ENCODE measurements around the gene AKAP6.

The AKAP6 gene, protein sequence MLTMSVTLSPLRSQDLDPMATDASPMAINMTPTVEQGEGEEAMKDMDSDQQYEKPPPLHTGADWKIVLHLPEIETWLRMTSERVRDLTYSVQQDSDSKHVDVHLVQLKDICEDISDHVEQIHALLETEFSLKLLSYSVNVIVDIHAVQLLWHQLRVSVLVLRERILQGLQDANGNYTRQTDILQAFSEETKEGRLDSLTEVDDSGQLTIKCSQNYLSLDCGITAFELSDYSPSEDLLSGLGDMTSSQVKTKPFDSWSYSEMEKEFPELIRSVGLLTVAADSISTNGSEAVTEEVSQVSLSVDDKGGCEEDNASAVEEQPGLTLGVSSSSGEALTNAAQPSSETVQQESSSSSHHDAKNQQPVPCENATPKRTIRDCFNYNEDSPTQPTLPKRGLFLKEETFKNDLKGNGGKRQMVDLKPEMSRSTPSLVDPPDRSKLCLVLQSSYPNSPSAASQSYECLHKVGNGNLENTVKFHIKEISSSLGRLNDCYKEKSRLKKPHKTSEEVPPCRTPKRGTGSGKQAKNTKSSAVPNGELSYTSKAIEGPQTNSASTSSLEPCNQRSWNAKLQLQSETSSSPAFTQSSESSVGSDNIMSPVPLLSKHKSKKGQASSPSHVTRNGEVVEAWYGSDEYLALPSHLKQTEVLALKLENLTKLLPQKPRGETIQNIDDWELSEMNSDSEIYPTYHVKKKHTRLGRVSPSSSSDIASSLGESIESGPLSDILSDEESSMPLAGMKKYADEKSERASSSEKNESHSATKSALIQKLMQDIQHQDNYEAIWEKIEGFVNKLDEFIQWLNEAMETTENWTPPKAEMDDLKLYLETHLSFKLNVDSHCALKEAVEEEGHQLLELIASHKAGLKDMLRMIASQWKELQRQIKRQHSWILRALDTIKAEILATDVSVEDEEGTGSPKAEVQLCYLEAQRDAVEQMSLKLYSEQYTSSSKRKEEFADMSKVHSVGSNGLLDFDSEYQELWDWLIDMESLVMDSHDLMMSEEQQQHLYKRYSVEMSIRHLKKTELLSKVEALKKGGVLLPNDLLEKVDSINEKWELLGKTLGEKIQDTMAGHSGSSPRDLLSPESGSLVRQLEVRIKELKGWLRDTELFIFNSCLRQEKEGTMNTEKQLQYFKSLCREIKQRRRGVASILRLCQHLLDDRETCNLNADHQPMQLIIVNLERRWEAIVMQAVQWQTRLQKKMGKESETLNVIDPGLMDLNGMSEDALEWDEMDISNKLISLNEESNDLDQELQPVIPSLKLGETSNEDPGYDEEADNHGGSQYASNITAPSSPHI (N-terminal part only)

DNA sequence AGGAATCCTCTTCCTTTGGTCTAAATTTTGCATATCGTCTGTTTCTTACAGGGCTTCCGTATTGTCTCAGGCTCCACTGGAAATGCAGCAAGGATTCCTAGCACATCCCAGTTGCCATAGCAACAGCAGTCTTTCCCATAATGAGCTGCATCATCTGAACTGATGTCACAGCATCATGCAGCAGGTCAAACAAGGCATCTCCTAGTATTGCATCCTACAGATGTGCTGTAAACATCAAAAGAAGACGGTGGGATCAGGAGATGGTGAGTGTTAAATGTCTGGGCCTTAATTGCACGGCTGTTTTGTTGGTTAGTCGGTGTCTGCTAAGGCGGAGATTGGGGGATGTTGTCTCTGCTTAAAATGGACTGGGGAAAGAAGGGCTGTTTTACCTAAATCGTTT lies at the start of gene AKAP6:
AKAP6 (plus strand) TSS at position 153 of the 400 bp plus-strand sequence. CDS start 104,196 bp downstream, outside the sequence.
- Histone ChIP-seq H3K9ac (ENCODE audit: low read length) (no peak within 1 kb of the TSS), H3K79me2 (ENCODE audit: insufficient read depth, low read length) (no peaks in the 10 kb centered on the region), H3K4me3 (ENCODE audit: low read depth, low read length, poor library complexity, severe bottlenecking) (no peak within 1 kb of the TSS), H3K36me3 (ENCODE audit: insufficient read depth, low read length) (no peaks in the 10 kb centered on the region), H3K27ac (ENCODE audit: low read depth, low read length, poor library complexity, severe bottlenecking) (no peak within 1 kb of the TSS), H3K27me3 (ENCODE audit: insufficient read depth, low read length) (no peaks in the 10 kb centered on the region), H3K4me2 (ENCODE audit: low read length) (no peak within 1 kb of the TSS), H3K4me1 (ENCODE audit: insufficient read depth, low read length, severe bottlenecking) (no peaks in the 10 kb centered on the region), H2AFZ (ENCODE audit: low read length) (no peak within 1 kb of the TSS), H3K9me2 (ENCODE audit: low read depth, low read length) (no peaks in the 10 kb centered on the region), H3K9me3 (ENCODE audit: low read length) (no peaks in the 10 kb centered on the region), H4K20me1 (ENCODE audit: insufficient read depth, low read length) (no peaks in the 10 kb centered on the region), H3F3A (ENCODE audit: insufficient read depth, low read length) (no peaks in the 10 kb centered on the region)
- no peak for TF ChIP-seq EZH2 (IDR thresholded peaks at IDR 0.05; ENCODE audit: borderline replicate concordance, low read length)
- TF ChIP-seq, protein P1, sequence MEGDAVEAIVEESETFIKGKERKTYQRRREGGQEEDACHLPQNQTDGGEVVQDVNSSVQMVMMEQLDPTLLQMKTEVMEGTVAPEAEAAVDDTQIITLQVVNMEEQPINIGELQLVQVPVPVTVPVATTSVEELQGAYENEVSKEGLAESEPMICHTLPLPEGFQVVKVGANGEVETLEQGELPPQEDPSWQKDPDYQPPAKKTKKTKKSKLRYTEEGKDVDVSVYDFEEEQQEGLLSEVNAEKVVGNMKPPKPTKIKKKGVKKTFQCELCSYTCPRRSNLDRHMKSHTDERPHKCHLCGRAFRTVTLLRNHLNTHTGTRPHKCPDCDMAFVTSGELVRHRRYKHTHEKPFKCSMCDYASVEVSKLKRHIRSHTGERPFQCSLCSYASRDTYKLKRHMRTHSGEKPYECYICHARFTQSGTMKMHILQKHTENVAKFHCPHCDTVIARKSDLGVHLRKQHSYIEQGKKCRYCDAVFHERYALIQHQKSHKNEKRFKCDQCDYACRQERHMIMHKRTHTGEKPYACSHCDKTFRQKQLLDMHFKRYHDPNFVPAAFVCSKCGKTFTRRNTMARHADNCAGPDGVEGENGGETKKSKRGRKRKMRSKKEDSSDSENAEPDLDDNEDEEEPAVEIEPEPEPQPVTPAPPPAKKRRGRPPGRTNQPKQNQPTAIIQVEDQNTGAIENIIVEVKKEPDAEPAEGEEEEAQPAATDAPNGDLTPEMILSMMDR (IDR thresholded peaks at IDR 0.05; ENCODE audit: low read length) = no peak

DNA sequence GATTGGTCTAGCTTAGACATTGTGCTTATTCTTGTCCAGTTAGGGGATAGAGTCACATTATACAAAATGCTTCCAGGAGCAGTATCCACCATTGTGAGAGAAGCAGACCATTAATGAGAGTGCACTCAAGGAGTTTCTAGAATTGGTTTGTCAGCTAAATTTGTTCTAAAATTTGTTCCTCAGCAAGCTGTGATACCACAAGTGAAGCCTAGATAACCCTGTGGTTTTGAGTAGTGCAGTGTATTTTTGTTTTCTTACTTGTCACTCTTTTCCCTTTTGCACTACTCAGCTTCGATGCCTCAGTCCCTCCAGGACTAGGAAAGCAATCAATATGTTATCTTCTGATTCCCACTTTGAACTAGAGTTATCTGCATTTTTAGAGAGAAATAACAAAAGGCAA lies 42.5 kb upstream of the AKAP6 start:
- Histone ChIP-seq H3K79me2 (ENCODE audit: insufficient read depth, low read length) (no peaks in the 10 kb centered on the region), H3K27me3 (ENCODE audit: insufficient read depth, low read length) (no peaks in the 10 kb centered on the region), H2AFZ (ENCODE audit: low read length) (no peak overlapping the region), H3K9me2 (ENCODE audit: low read depth, low read length) (no peaks in the 10 kb centered on the region), H3F3A (ENCODE audit: insufficient read depth, low read length) (no peaks in the 10 kb centered on the region), H3K9me3 (ENCODE audit: low read length) (no peaks in the 10 kb centered on the region), H3K9ac (ENCODE audit: low read length) (no peak overlapping the region), H3K36me3 (ENCODE audit: insufficient read depth, low read length) (no peaks in the 10 kb centered on the region), H3K4me1 (ENCODE audit: insufficient read depth, low read length, severe bottlenecking) (no peaks in the 10 kb centered on the region), H3K27ac (ENCODE audit: low read depth, low read length, poor library complexity, severe bottlenecking) (no peak overlapping the region), H3K4me2 (ENCODE audit: low read length) (no peak overlapping the region), H3K4me3 (ENCODE audit: low read depth, low read length, poor library complexity, severe bottlenecking) (no peak overlapping the region), H4K20me1 (ENCODE audit: insufficient read depth, low read length) (no peaks in the 10 kb centered on the region)
- TF ChIP-seq, protein P1 (IDR thresholded peaks at IDR 0.05; ENCODE audit: low read length) = no peak
- no peak for TF ChIP-seq EZH2 (IDR thresholded peaks at IDR 0.05; ENCODE audit: borderline replicate concordance, low read length)

DNA sequence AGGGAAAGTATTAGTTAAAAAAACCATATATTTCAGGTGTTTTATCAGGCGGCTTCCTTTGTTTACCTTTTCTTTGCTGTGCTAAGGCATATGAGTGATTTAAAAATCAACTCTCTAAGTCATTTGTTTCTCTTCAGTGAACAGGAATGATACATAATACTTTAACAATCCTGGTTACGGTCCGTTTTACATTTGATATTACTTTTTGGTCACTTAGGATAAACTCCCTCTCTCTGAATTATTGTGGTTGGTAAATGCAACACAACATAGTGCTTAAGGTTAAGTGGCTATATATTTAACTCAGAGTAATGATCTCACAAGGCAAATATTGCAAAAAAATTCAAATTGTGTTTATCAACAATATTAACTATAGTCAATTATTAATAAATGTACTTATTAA lies 32.7 kb upstream of the AKAP6 start:
- Histone ChIP-seq H3K27me3 (ENCODE audit: insufficient read depth, low read length) (no peaks in the 10 kb centered on the region), H3K27ac (ENCODE audit: low read depth, low read length, poor library complexity, severe bottlenecking) (no peak overlapping the region), H3K9ac (ENCODE audit: low read length) (no peak overlapping the region), H3K4me2 (ENCODE audit: low read length) (no peak overlapping the region), H3K79me2 (ENCODE audit: insufficient read depth, low read length) (no peaks in the 10 kb centered on the region), H3K4me3 (ENCODE audit: low read depth, low read length, poor library complexity, severe bottlenecking) (no peak overlapping the region), H4K20me1 (ENCODE audit: insufficient read depth, low read length) (no peaks in the 10 kb centered on the region), H2AFZ (ENCODE audit: low read length) (no peak overlapping the region), H3K9me3 (ENCODE audit: low read length) (no peaks in the 10 kb centered on the region), H3K4me1 (ENCODE audit: insufficient read depth, low read length, severe bottlenecking) (no peaks in the 10 kb centered on the region), H3F3A (ENCODE audit: insufficient read depth, low read length) (no peaks in the 10 kb centered on the region), H3K9me2 (ENCODE audit: low read depth, low read length) (no peaks in the 10 kb centered on the region), H3K36me3 (ENCODE audit: insufficient read depth, low read length) (no peaks in the 10 kb centered on the region)
- TF ChIP-seq EZH2 (IDR thresholded peaks at IDR 0.05; ENCODE audit: borderline replicate concordance, low read length) = no peak
- TF ChIP-seq, protein P1 (IDR thresholded peaks at IDR 0.05; ENCODE audit: low read length) = no peak
